Measurements from ENCODE around the gene MAT2A. TPM values are rescaled to one million over a fixed set of nuclear protein-coding genes. Genes with fewer than 3 reads are reported as not detected.

Gene MAT2A
- total RNA-seq, 4 donors from 2014 or later, result 153 to 234 (median 167) TPM

DNA sequence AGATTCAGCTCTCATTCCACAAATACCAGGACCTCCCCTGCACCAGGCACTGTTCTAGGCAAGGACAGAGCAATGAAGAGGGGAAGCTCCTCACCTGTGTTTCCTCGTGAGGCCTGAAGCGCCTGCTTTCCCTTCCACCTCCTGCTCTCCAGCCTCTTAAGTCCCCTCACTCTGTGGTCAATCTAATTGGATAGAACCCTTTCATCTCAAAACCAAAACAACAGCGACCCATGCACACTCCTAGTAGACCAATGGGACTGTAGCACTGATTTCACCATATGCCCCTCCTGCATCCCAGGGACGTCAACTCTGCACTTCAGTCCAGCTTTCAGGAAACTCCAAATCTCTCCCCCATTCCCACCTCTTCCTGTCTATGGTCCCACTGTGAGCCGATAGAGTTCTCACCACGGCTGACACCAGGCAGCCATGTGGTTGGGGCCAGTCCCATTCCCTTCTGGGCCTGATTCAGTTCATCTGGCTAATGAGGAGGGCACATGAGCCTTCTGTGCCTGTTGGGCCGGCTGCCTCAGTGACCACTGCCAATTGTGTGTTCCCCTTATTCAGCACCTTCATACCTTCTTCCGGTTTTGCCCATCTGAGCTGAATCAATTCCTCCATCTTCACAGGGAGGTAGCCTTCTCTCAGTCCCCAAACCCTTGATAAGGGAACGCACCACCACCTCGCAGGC, 33.3 kb upstream of the MAT2A start:
- Histone ChIP-seq H3K4me1 (peaks cover 31% of the 10 kb centered on the region), H3K4me3 (no peak overlapping the region), H3K27ac (peak overlapping the region; percentile 67), H3K9me3 (no peaks in the 10 kb centered on the region), H3K36me3 (no peaks in the 10 kb centered on the region), H3K27me3 (no peaks in the 10 kb centered on the region)
- peak in 1 of 2 donors; percentile 61 for DNase-seq (ENCODE audit: low spot score in 2 of 2)
- no peak for TF ChIP-seq POLR2AphosphoS5 (IDR thresholded peaks at IDR 0.05)
- TF ChIP-seq, protein P1, sequence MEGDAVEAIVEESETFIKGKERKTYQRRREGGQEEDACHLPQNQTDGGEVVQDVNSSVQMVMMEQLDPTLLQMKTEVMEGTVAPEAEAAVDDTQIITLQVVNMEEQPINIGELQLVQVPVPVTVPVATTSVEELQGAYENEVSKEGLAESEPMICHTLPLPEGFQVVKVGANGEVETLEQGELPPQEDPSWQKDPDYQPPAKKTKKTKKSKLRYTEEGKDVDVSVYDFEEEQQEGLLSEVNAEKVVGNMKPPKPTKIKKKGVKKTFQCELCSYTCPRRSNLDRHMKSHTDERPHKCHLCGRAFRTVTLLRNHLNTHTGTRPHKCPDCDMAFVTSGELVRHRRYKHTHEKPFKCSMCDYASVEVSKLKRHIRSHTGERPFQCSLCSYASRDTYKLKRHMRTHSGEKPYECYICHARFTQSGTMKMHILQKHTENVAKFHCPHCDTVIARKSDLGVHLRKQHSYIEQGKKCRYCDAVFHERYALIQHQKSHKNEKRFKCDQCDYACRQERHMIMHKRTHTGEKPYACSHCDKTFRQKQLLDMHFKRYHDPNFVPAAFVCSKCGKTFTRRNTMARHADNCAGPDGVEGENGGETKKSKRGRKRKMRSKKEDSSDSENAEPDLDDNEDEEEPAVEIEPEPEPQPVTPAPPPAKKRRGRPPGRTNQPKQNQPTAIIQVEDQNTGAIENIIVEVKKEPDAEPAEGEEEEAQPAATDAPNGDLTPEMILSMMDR (IDR thresholded peaks at IDR 0.05), result no peak
- no peak for TF ChIP-seq EP300 (IDR thresholded peaks at IDR 0.05)
- TF ChIP-seq POLR2A (IDR thresholded peaks at IDR 0.05), result no peak
- WGBS, result 78% methylated on average over 10 of the region's 10 CpGs

DNA sequence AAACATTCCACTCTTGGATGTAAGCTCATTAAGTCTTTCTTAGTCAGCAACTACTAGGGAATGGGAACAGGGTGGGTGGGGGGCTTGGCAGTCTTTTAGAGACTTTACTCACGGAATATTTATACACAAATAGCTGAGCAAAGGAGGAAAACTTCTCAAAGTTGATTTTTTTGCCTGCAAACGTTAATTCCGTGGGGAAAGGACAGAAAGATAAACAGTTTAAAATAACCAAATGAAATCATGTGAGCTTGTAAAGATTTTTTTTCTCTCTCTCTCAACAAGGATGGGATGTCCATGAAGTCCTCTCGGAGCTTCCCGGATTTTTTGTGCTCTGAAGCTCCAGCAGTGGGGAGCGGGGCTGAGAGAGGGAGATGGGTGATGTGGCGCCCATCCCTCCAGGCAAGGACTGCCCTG, 32.2 kb upstream of the MAT2A start:
- DNase-seq (ENCODE audit: low spot score in 2 of 2), result peak in 1 of 2 donors; percentile 36
- Histone ChIP-seq H3K27ac (peak overlapping the region; percentile 32), H3K27me3 (no peaks in the 10 kb centered on the region), H3K4me3 (no peak overlapping the region), H3K9me3 (no peaks in the 10 kb centered on the region), H3K4me1 (peaks cover 31% of the 10 kb centered on the region), H3K36me3 (no peaks in the 10 kb centered on the region)
- TF ChIP-seq, protein P1 (IDR thresholded peaks at IDR 0.05), result no peak
- WGBS, result 70% methylated on average over 7 of the region's 7 CpGs

DNA sequence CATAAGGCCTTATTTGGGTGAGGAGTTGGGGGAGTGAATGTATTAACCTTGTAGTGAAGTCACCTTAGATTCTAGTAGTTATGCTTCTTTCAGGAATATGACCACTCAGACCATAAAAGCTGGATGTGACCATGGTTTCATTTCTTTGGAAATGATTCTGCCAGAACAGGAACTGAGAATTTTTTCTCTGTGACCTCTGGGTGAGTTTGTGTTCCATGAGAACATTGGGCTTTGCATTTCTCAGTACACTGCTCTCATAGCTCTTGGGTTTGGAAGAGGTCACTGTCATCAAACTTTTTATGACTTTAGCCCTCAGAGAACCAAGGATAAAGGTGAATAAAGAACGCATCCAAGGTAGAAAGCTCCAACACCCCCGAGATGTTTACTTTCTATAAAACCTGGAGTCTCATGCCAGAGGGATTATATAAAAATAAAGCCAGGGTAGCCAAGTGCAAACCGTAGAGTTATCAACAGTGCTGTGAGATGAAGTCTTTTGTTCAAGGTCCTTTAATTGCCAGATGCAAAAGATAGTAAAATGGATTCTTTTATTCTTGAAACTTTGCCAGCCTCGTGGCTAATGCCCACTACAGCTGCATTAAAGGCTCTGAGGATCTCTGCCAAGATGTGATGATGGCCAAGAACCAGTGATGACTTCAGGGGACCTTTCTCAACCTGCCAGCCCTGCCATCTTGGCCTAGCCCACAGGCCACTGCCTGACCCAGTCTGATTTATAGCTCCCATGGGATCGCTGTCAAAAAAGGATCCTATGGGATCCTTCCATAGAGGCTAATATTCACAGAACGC, 27.8 kb upstream of the MAT2A start:
- 73% methylated on average over 6 of the region's 6 CpGs for WGBS
- DNase-seq (ENCODE audit: low spot score in 2 of 2), result peak in 1 of 2 donors; percentile 18
- H3K4me3 ChIP-seq, result no peak overlapping the region
- H3K27ac ChIP-seq, result no peak overlapping the region
- no peaks in the 10 kb centered on the region for H3K4me1 ChIP-seq
- no peaks in the 10 kb centered on the region for H3K27me3 ChIP-seq
- TF ChIP-seq POLR2AphosphoS5 (IDR thresholded peaks at IDR 0.05), result no peak
- TF ChIP-seq, protein P1 (IDR thresholded peaks at IDR 0.05), result no peak
- no peak for TF ChIP-seq POLR2A (IDR thresholded peaks at IDR 0.05)
- no peak for TF ChIP-seq EP300 (IDR thresholded peaks at IDR 0.05)
- no peaks in the 10 kb centered on the region for H3K36me3 ChIP-seq
- no peaks in the 10 kb centered on the region for H3K9me3 ChIP-seq

DNA sequence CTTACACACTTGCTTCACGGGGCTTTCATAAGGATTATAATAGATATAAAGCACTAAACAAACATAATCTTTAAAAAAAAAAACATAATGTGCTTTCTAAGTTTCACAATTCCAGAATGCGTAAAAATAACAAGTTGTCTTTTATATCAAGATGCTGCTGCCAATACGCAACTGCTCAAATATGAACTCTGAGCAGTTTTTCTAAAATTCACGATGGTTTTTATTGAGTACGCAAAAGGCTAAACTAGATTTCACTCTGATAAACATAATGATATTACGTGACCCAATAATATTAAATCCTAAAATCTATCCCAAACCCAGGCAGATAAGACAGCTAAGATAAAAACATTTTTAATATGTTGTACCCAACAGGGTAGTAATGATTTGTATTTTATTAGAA, 24.6 kb upstream of the MAT2A start:
- H3K36me3 ChIP-seq, result no peaks in the 10 kb centered on the region
- H3K27ac ChIP-seq, result no peak overlapping the region
- H3K9me3 ChIP-seq, result no peaks in the 10 kb centered on the region
- no peaks in the 10 kb centered on the region for H3K27me3 ChIP-seq
- TF ChIP-seq, protein P1 (IDR thresholded peaks at IDR 0.05), result no peak
- TF ChIP-seq POLR2AphosphoS5 (IDR thresholded peaks at IDR 0.05), result no peak
- no peak for TF ChIP-seq EP300 (IDR thresholded peaks at IDR 0.05)
- TF ChIP-seq POLR2A (IDR thresholded peaks at IDR 0.05), result no peak
- H3K4me1 ChIP-seq, result no peaks in the 10 kb centered on the region
- WGBS, result 89% methylated on average over 6 of the region's 6 CpGs
- no peak for DNase-seq (ENCODE audit: low spot score in 2 of 2)
- H3K4me3 ChIP-seq, result no peak overlapping the region

DNA sequence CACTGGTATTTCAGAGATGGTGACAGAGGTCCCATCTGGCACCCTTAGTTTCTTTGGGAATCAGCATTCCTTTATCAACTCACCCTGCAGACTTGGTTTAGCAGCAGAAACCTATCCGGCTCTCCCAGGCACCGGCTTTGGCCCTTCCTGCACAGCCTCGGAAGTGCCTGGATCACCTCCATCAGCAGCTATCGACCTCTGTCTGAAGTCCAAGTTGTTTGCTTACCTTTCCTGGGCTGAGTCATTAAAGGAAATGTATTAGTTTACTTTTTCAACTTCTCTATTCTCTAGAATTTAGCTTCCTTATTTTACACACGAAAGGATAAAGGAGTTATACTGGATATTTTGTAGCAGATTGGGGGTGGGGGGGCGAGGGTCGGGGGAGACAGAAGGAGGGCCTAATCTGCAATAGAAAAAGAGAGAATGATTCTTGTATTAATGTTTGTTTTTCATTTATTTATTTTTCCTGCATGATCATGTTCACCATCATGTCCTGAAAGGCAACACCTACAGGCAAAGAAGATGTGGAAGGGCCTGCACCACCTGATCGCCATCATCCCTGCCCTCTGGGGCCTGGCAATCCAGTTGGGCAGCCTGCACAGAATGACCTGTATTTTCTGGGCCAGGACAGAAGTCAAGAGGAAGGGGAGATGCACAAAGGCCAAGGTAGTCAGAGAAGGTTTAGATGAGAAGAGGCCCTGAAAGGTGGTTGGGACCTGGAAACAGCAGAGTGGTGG, 22.1 kb upstream of the MAT2A start:
- Histone ChIP-seq H3K27me3 (no peaks in the 10 kb centered on the region), H3K36me3 (no peaks in the 10 kb centered on the region), H3K27ac (no peak overlapping the region), H3K4me3 (no peak overlapping the region), H3K9me3 (no peaks in the 10 kb centered on the region), H3K4me1 (no peaks in the 10 kb centered on the region)
- TF ChIP-seq POLR2A (IDR thresholded peaks at IDR 0.05) (no peak), EP300 (IDR thresholded peaks at IDR 0.05) (no peak)
- TF ChIP-seq, protein P1 (IDR thresholded peaks at IDR 0.05), result no peak
- DNase-seq (ENCODE audit: low spot score in 2 of 2), result peak in 1 of 2 donors; percentile 18
- WGBS, result 68% methylated on average over 8 of the region's 8 CpGs

Data from suprapubic skin (tissue), 4 donors.